ENCODE results near the gene TMEM198. TPM values are rescaled to one million over a fixed set of nuclear protein-coding genes. Genes with fewer than 3 reads are reported as not detected.

Gene TMEM198
- total RNA-seq, 1 donor from 2014 or later, result 15.7 TPM

- TF ChIP-seq CTCF (conservative IDR thresholded peaks at IDR 0.05), result no peak
- Mint-ChIP-seq H3K27me3 (ENCODE audit: low read depth) (peaks cover 14% of the 10 kb centered on the region), H3K27ac (ENCODE audit: unreplicated experiment) (no peak overlapping the region), H3K4me1 (peaks cover 17% of the 10 kb centered on the region), H3K4me3 (no peak overlapping the region), H3K36me3 (ENCODE audit: low read depth) (no peaks in the 10 kb centered on the region), H3K9me3 (no peaks in the 10 kb centered on the region)
- no peak for DNase-seq (ENCODE audit: low read depth, low spot score)
Observed at GRCh38 chr2:219555956-219556355, 12.1 kb downstream of the TMEM198 start.

- no peak for TF ChIP-seq CTCF (conservative IDR thresholded peaks at IDR 0.05)
- Mint-ChIP-seq H3K36me3 (ENCODE audit: low read depth) (no peaks in the 10 kb centered on the region), H3K27ac (ENCODE audit: unreplicated experiment) (no peak overlapping the region), H3K4me3 (peak overlapping the region; percentile 54), H3K9me3 (no peaks in the 10 kb centered on the region), H3K27me3 (ENCODE audit: low read depth) (peaks cover 12% of the 10 kb centered on the region), H3K4me1 (peaks cover 19% of the 10 kb centered on the region)
- no peak for DNase-seq (ENCODE audit: low read depth, low spot score)
Observed at GRCh38 chr2:219556413-219556812, 12.6 kb downstream of the TMEM198 start.

- Mint-ChIP-seq H3K9me3 (no peaks in the 10 kb centered on the region), H3K4me3 (no peak overlapping the region), H3K27ac (ENCODE audit: unreplicated experiment) (no peak overlapping the region), H3K36me3 (ENCODE audit: low read depth) (no peaks in the 10 kb centered on the region), H3K4me1 (peaks cover 19% of the 10 kb centered on the region), H3K27me3 (ENCODE audit: low read depth) (peaks cover 12% of the 10 kb centered on the region)
- no peak for TF ChIP-seq CTCF (conservative IDR thresholded peaks at IDR 0.05)
- no peak for DNase-seq (ENCODE audit: low read depth, low spot score)
Observed at GRCh38 chr2:219557320-219557719, 13.5 kb downstream of the TMEM198 start.

GRCh38 chr2:219557791-219558785 lies 14.3 kb downstream of the TMEM198 start:
- TF ChIP-seq CTCF (conservative IDR thresholded peaks at IDR 0.05), result no peak
- Mint-ChIP-seq H3K4me1 (peaks cover 19% of the 10 kb centered on the region), H3K36me3 (ENCODE audit: low read depth) (no peaks in the 10 kb centered on the region), H3K27ac (ENCODE audit: unreplicated experiment) (no peak overlapping the region), H3K9me3 (no peaks in the 10 kb centered on the region), H3K27me3 (ENCODE audit: low read depth) (peaks cover 11% of the 10 kb centered on the region), H3K4me3 (no peak overlapping the region)
- DNase-seq (ENCODE audit: low read depth, low spot score), result no peak

GRCh38 chr2:219559156-219559915 lies 15.5 kb downstream of the TMEM198 start:
- no peaks in the 10 kb centered on the region for H3K9me3 Mint-ChIP-seq
- no peak for DNase-seq (ENCODE audit: low read depth, low spot score)
- H3K27me3 Mint-ChIP-seq (ENCODE audit: low read depth), result no peaks in the 10 kb centered on the region
- H3K27ac Mint-ChIP-seq (ENCODE audit: unreplicated experiment), result no peak overlapping the region
- H3K36me3 Mint-ChIP-seq (ENCODE audit: low read depth), result peaks cover 3% of the 10 kb centered on the region
- no peak for TF ChIP-seq CTCF (conservative IDR thresholded peaks at IDR 0.05)
- H3K4me1 Mint-ChIP-seq, result peaks cover 14% of the 10 kb centered on the region
- no peak overlapping the region for H3K4me3 Mint-ChIP-seq
